Activated B cell treated with CpG ODN at 0.5 μM for 24 hours (primary cell): ENCODE data around the gene MACROD1. TPM values are rescaled to one million over a fixed set of nuclear protein-coding genes. Genes with fewer than 3 reads are reported as not detected.

ENCODE experiments used
- ATAC-seq: fragments of 200-7000 bp; cut with Tn5 transposase; one replicate; pipeline ENCODE4 v1.10.0; 2021; ENCODE audit warnings: low read depth, mild to moderate bottlenecking, moderate library complexity
- CTCF ChIA-PET: fragments of 350-600 bp; sonication (Branson Sonifier 250); formaldehyde crosslinking; loops from one replicate; lab custom pipeline; 2021; ENCODE audit warnings: antibody characterized with exemption; lab: Charles Lee
- POLR2A ChIA-PET: fragments of 350-600 bp; sonication (Branson Sonifier 250); formaldehyde crosslinking; loops from one replicate; lab custom pipeline; 2021; ENCODE audit warnings: antibody characterized with exemption; lab: Charles Lee
- DNase-seq: peaks from one replicate; pipeline ENCODE4 v3.0.0; 2022
- H3K27ac Mint-ChIP-seq: one replicate; pipeline ENCODE4 v1.8.0; 2020; ENCODE audit warnings: mixed read lengths
- H3K27me3 Mint-ChIP-seq: one replicate; pipeline ENCODE4 v1.8.0; 2021; ENCODE audit warnings: mixed read lengths
- H3K36me3 Mint-ChIP-seq: one replicate; pipeline ENCODE4 v1.8.0; 2021; ENCODE audit warnings: low read depth, mixed read lengths
- H3K4me1 Mint-ChIP-seq: one replicate; pipeline ENCODE4 v1.8.0; 2021; ENCODE audit warnings: mixed read lengths
- H3K4me3 Mint-ChIP-seq: one replicate; pipeline ENCODE4 v1.8.0; 2020; ENCODE audit warnings: mild to moderate bottlenecking, mixed read lengths
- H3K9me3 Mint-ChIP-seq: one replicate; pipeline ENCODE4 v1.8.0; 2020; ENCODE audit warnings: mixed read lengths
- intact Hi-C: fragments of 100-400 bp; cut with micrococcal nuclease; formaldehyde crosslinking; loops from one replicate; pipeline ENCODE4 v1.15.1; 2024
- total RNA-seq: library from RNA; stranded (reverse); gene quantifications from 2 replicates; pipeline ENCODE4 v1.2.3, GENCODE V29; 2022
- TF ChIP-seq, protein P1 (sequence below): fragments of 200-600 bp; IDR thresholded peaks from one replicate; pipeline ENCODE4 v1.8.0; 2022; ENCODE audit warnings: antibody characterized with exemption, mild to moderate bottlenecking

MACROD1 gene
- total RNA-seq, 1 donor from 2014 or later: 4.5 TPM

DNA sequence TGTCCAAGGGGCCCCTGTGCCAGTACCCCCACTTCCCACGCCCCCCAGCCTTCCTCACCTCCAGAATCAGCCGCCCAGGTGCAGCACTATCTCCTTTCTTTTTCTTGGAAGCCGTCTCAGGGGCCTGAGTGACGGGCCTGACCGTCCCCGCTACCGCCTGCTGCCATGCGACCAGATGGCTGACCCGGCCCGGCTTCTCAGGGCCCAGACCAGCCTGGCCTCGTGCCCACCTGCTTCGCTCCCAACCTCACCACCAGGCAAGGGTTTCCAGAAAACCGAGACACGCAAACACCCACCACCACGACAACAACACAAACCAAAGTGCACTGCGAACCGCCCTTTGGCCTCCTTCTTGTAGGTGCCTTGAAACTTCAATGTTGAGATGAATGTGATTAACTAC lies 39.1 kb downstream of the MACROD1 start:
- no peaks in the 10 kb centered on the region for H3K9me3 Mint-ChIP-seq
- no peak overlapping the region for H3K4me3 Mint-ChIP-seq
- intact Hi-C loops: no loop called here
- no peaks in the 10 kb centered on the region for H3K36me3 Mint-ChIP-seq
- TF ChIP-seq, protein P1, sequence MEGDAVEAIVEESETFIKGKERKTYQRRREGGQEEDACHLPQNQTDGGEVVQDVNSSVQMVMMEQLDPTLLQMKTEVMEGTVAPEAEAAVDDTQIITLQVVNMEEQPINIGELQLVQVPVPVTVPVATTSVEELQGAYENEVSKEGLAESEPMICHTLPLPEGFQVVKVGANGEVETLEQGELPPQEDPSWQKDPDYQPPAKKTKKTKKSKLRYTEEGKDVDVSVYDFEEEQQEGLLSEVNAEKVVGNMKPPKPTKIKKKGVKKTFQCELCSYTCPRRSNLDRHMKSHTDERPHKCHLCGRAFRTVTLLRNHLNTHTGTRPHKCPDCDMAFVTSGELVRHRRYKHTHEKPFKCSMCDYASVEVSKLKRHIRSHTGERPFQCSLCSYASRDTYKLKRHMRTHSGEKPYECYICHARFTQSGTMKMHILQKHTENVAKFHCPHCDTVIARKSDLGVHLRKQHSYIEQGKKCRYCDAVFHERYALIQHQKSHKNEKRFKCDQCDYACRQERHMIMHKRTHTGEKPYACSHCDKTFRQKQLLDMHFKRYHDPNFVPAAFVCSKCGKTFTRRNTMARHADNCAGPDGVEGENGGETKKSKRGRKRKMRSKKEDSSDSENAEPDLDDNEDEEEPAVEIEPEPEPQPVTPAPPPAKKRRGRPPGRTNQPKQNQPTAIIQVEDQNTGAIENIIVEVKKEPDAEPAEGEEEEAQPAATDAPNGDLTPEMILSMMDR: no peak
- DNase-seq (no peak), ATAC-seq (no peak)
- no peak overlapping the region for H3K27ac Mint-ChIP-seq
- H3K4me1 Mint-ChIP-seq: no peaks in the 10 kb centered on the region
- H3K27me3 Mint-ChIP-seq: peaks cover 4% of the 10 kb centered on the region
- ChIA-PET CTCF (no interaction called here), POLR2A (no interaction called here)

DNA sequence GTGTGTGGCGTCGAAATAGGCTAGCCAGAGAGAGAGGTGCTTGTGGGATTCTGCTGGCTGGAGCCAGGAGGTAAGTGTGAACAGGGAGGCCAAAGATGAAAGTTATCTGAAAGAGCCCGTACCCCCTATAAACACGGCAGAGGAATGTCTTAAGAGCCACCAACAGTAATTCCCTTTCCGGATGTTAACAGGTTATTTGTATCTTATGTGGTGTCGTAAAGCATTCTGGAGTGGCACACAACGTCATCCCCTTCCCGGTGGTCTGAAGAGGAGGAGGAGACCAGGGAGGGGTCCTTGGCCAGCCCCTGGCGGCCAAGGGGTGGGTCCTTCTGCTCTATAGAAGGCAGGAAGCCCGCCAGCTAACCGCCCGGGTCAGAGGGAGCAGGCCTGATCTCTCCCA lies 39.5 kb downstream of the MACROD1 start:
- ChIA-PET CTCF (no interaction called here), POLR2A (no interaction called here)
- Mint-ChIP-seq H3K4me1 (no peaks in the 10 kb centered on the region), H3K27ac (no peak overlapping the region), H3K27me3 (peaks cover 2% of the 10 kb centered on the region), H3K36me3 (no peaks in the 10 kb centered on the region), H3K4me3 (no peak overlapping the region), H3K9me3 (no peaks in the 10 kb centered on the region)
- DNase-seq: no peak
- intact Hi-C loops: no loop called here
- no peak for ATAC-seq
- TF ChIP-seq, protein P1: no peak

DNA sequence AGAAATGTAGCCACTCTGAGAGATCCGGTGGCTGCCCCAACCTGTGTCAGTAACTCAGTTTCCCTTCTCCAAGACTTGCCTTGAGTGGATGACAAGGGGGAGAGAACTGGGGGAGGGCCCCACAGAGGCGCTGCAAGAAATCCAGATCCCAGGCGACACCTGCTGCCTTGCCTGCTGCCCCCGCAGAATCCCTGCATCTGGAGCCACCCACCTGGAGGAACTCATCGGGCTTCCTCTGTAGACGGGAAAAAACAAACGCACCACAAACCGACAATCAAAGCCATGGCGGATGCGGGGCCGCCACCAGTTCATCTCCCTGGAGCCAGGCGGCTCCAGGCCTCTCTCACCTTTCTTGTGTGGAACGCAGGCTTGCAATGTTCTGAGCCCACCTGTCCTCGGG lies 40.2 kb downstream of the MACROD1 start:
- no peak overlapping the region for H3K4me3 Mint-ChIP-seq
- H3K36me3 Mint-ChIP-seq: no peaks in the 10 kb centered on the region
- intact Hi-C loops: no loop called here
- ChIA-PET CTCF (no interaction called here), POLR2A (interaction anchor here (0.6 kb wide), 1 partner anchor 238 kb away, joined by 3 read pairs; no protein-coding TSS in a partner anchor)
- H3K27ac Mint-ChIP-seq: no peak overlapping the region
- TF ChIP-seq, protein P1: no peak
- ATAC-seq (no peak), DNase-seq (no peak)
- peaks cover 2% of the 10 kb centered on the region for H3K27me3 Mint-ChIP-seq
- no peaks in the 10 kb centered on the region for H3K4me1 Mint-ChIP-seq
- H3K9me3 Mint-ChIP-seq: no peaks in the 10 kb centered on the region

DNA sequence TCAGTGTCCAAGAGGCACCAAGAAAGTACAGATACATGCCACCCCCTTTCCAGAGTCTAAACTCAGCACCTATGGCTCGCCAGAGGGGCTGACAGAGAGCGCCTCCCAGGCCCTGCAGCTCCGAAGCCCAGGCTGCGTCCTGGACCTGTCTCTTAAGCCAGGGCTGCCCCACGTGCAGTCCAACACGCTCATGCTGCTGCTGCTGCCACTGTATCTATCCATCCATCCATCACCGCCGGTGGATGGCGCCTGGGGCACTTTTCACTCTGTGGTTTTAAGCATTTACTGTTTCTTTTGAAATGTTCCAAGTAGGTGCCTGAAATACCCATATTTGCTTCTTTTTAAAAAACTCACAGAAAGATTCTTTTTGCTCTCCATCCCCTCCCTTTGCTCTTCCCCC lies 41.8 kb downstream of the MACROD1 start:
- CTCF ChIA-PET: no interaction called here
- no peak for ATAC-seq
- H3K27me3 Mint-ChIP-seq: peaks cover 2% of the 10 kb centered on the region

DNA sequence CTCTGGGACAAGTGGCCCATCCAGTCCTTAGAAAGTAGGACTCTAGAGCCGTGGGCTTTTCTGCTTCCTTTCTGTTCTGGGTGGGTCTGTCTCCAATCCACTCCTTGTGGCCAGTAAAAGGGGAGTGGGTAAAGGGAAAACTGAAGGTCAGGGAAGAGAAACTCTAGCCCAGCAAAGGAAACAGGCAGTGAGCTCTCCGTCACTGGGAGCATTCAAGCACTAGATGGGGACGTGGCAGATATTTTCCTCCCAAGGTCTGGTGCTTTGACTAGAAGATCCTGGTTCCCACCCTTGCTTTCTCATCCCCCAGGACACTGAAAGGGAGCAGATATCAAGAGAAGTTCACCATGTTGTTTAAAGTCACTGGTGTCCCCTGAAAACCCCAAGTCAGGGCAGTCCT lies 42.2 kb downstream of the MACROD1 start:
- DNase-seq (no peak), ATAC-seq (no peak)
- no peaks in the 10 kb centered on the region for H3K9me3 Mint-ChIP-seq
- TF ChIP-seq, protein P1: no peak
- peaks cover 2% of the 10 kb centered on the region for H3K27me3 Mint-ChIP-seq
- H3K27ac Mint-ChIP-seq: no peak overlapping the region
- intact Hi-C loops: no loop called here
- no peaks in the 10 kb centered on the region for H3K36me3 Mint-ChIP-seq
- no peak overlapping the region for H3K4me3 Mint-ChIP-seq
- POLR2A ChIA-PET: no interaction called here
- H3K4me1 Mint-ChIP-seq: no peaks in the 10 kb centered on the region
- CTCF ChIA-PET: no interaction called here

More for the DNA sequence above, 41.8 kb downstream of the MACROD1 start:
- no peak for DNase-seq
- intact Hi-C loops: no loop called here
- H3K9me3 Mint-ChIP-seq: no peaks in the 10 kb centered on the region
- H3K27ac Mint-ChIP-seq: no peak overlapping the region
- POLR2A ChIA-PET: no interaction called here
- TF ChIP-seq, protein P1: no peak
- no peaks in the 10 kb centered on the region for H3K4me1 Mint-ChIP-seq
- H3K36me3 Mint-ChIP-seq: no peaks in the 10 kb centered on the region
- no peak overlapping the region for H3K4me3 Mint-ChIP-seq
